Hindlimb muscle (tissue), 1 donor: Measurements from ENCODE around the gene TTLL7. TPM values are rescaled to one million over a fixed set of nuclear protein-coding genes. Genes with fewer than 3 reads are reported as not detected.
"Not testable (repeated sequence)": the region's sequence is repeated elsewhere in the genome, so short reads cannot be mapped to it uniquely, and the experiment has no call there.

ENCODE experiments used
- DNase-seq: peaks from one replicate; pipeline ENCODE4 v3.0.0-alpha.2; 2013
- polyA plus RNA-seq: library from polyadenylated mRNA; unstranded; fragments of 120-200 nt; gene quantifications from one replicate; pipeline ENCODE4 v1.2.1, GENCODE V29; 2013; ENCODE audit not compliant: insufficient read length

TTLL7 gene
- polyA plus RNA-seq, 1 donor = 26.6 TPM

DNA sequence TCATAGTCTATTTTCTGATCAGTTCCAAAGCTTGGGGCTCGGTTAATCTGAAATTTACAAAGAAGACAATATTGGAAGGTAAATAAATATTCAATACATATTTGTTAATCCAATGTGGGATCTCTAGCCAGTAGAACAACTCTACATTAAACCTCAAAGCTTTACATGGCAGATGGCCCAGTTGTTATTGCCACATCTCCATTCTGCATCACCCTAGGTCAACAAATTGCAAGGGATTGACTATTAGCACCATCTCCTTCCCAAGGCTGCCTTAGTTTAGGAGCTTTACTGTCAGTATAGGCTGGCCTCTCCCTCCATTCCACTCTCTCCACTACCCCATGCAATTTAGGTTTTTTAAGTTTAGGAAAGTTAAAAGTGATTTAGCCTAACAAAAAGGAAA lies 69.7 kb downstream of the TTLL7 start:
- no peak for DNase-seq

DNA sequence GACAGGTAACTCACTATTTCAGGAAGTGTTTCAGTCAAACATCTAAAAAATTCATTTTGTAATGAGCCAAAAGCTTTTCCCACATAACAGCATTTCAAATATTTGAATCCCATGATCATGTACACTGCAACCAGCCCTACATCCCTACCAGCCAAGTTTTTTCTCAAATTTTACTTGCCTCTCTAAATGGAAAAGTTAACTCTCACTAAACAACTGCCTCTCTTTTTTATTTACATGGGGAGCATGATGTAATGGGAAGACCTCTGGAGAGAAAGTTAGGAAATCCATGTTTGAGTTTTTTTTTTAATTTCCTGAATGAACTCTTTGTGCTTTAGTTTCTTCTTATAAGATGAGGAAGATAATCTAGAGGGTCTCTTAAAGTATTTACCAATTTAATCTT lies 70.5 kb downstream of the TTLL7 start:
- DNase-seq = no peak

GRCh38 chr1:83927701-83928100 lies 71.2 kb downstream of the TTLL7 start:
- no peak for DNase-seq

GRCh38 chr1:83927061-83927460 lies 71.9 kb downstream of the TTLL7 start:
- no peak for DNase-seq

DNA sequence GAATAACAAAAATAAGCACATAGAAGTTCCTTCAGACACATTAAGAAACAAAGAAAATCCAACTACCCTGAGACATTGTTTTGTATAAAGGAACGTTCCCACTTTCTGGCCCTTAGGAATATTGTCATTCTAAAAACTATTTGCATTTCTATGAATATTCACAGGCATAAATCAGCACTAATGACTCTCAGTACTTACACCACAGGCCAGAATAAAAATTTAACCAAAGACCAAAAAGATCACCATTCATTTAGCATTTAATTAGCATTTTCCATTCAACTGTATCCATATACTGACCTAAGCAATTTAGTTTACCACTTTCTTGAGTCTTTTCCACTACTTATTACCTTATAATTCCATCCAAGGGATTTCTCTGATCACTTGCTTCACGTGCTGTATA lies 75.4 kb downstream of the TTLL7 start:
- DNase-seq = no peak

- no peak for DNase-seq
Measured at GRCh38 chr1:83922431-83922830, 76.5 kb downstream of the TTLL7 start.

GRCh38 chr1:83920320-83920719 lies 78.6 kb downstream of the TTLL7 start:
- DNase-seq = no peak

GRCh38 chr1:83919872-83920271 lies 79.1 kb downstream of the TTLL7 start:
- no peak for DNase-seq

- no peak for DNase-seq
Measured at GRCh38 chr1:83918688-83919285, 80.1 kb downstream of the TTLL7 start.

GRCh38 chr1:83917959-83918358 lies 81.0 kb downstream of the TTLL7 start:
- no peak for DNase-seq

GRCh38 chr1:83916094-83916493 lies 82.8 kb downstream of the TTLL7 start:
- not testable (repeated sequence) for DNase-seq

DNA sequence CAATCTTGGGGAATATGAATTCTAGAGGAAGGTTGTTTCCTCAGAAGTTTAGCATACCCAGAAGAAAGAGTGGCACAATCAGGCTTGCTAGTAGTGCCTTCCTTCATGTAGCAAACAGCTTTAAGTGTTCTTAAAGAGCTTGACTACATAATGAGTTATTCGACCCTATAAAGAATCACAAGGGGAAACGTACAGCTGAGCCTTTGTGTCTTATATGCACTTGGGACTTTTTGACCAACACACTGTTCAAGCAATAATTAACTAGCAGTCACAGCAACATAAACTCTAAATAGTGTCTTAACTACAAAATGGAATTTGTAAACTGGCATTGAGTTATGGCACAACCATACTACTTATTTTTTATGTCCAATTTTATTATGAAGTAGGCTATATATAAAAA lies 86.1 kb downstream of the TTLL7 start:
- DNase-seq = no peak

GRCh38 chr1:83910461-83910860 lies 88.5 kb downstream of the TTLL7 start:
- no peak for DNase-seq

- DNase-seq = no peak
Measured at GRCh38 chr1:83909687-83910086, 89.2 kb downstream of the TTLL7 start.

- DNase-seq = no peak
Measured at GRCh38 chr1:83905315-83905907, 93.5 kb downstream of the TTLL7 start.

DNA sequence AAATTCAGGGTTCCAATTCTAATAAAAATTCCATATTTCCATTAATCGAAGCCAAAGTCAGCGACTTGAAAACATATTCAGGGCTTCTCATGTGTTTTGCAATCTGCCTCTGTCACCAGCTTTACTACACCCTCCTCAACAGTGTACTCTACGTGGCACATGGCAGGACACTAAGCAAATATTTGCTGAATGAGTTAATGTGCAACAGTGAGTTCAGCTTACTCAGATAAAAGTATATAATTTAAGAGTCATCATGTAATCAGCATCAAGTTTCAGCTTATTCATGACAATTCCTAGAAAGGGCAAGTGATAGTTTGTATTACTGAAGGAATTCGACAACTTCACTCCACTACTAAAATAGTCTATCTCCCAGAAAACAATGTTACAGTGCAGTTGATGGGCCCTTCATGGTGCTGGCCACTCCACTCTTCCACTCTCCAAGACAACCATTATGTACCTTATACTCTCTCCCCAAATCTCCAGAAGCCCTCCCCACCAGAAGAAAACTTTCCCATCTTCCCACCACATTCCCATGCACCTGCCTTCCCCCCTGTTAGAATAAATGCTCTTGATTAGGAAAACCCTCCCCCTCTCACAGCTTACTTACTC lies 97.3 kb downstream of the TTLL7 start:
- DNase-seq = no peak

- no peak for DNase-seq
Measured at GRCh38 chr1:83900524-83900923, 98.4 kb downstream of the TTLL7 start.

- no peak for DNase-seq
Measured at GRCh38 chr1:83897516-83897915, 101.4 kb downstream of the TTLL7 start.

- no peak for DNase-seq
Measured at GRCh38 chr1:83896299-83896698, 102.6 kb downstream of the TTLL7 start.

DNA sequence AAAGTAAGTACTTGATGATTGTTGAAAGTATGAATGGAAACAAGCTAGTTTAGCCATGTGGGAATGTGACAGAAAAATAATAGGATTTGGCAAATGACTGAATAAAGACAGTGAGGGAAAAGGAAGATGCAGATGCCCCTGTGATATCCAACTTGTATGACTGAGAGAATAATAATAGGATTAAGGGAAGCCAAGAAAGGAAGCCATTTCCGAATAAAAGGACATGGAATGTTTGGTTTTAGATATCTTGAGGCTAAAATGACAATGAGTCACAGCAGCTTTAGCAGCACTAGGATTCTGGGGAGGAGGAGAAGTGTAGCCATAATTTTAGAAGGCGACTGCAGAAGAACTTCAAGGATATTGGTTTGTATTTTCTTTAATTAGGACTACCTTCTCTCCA lies 109.2 kb downstream of the TTLL7 start:
- DNase-seq = no peak

DNA sequence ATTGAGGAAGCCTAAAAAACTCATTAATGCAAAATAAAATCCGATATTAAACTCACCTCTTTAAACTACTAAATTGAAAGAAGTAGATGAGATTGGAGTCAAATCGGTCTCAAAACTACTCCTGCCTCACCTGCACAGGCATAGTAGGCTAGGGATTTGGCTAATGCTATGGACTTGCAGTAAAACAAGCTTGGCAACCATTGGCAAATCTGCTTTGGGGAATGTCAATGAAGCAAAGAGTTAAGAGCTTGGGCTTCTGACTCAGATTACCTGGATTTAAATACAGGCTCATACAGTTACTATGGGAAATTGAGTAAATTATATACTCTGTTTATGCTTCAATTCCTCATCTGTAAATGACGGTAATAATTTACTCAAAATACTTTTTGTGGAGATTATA lies 111.4 kb downstream of the TTLL7 start:
- DNase-seq = no peak

DNA sequence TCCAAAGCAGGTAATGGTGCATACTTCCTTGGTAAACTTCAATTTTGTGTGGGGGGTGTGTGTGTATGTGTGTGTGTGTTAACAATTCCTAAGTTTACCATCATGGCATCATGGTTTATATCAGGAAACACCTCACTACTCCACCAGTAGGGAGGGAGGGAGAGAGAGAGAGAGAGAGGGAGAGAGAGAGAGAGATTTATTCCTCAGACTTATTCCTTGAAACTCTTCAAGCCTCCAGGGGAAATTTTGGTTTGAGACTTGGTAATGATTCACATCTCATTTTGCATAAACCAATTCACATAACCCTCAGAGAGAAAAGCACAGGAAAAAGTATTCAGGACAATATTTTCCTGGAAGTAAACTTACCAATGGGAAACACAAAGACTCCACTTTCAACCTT lies 115.0 kb downstream of the TTLL7 start:
- DNase-seq = no peak

GRCh38 chr1:83882906-83883305 lies 116.0 kb downstream of the TTLL7 start:
- DNase-seq = no peak

GRCh38 chr1:83872515-83872914 lies 126.4 kb downstream of the TTLL7 start:
- no peak for DNase-seq

- no peak for DNase-seq
Measured at GRCh38 chr1:83864991-83865390, 133.9 kb downstream of the TTLL7 start.
